ENCODE measurements around the gene BCOR. TPM values are rescaled to one million over a fixed set of nuclear protein-coding genes. Genes with fewer than 3 reads are reported as not detected.

BCOR gene
- total and polyA plus RNA-seq, 9 of the 15 experiments (the other 6 are each of a cell fraction or from before 2014, with no cell fraction given) = 27.5 to 113 (median 37.6) TPM

- no peak for TF ChIP-seq RBM39 (optimal IDR thresholded peaks at IDR 0.05; ENCODE audit: low read depth, low read length)
- TF ChIP-seq CHD7 (IDR thresholded peaks at IDR 0.05; ENCODE audit: low read depth, low read length) = no peak
- no peak for TF ChIP-seq ZNF23 (CRISPR knock-in tag; IDR thresholded peaks at IDR 0.05)
- TF ChIP-seq, protein P1, sequence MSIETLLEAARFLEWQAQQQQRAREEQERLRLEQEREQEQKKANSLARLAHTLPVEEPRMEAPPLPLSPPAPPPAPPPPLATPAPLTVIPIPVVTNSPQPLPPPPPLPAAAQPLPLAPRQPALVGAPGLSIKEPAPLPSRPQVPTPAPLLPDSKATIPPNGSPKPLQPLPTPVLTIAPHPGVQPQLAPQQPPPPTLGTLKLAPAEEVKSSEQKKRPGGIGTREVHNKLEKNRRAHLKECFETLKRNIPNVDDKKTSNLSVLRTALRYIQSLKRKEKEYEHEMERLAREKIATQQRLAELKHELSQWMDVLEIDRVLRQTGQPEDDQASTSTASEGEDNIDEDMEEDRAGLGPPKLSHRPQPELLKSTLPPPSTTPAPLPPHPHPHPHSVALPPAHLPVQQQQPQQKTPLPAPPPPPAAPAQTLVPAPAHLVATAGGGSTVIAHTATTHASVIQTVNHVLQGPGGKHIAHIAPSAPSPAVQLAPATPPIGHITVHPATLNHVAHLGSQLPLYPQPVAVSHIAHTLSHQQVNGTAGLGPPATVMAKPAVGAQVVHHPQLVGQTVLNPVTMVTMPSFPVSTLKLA (conservative IDR thresholded peaks at IDR 0.05) = no peak
- TF ChIP-seq TRIM25 (IDR thresholded peaks at IDR 0.05; ENCODE audit: borderline replicate concordance) = no peak
- TF ChIP-seq ZNF507 (tag; conservative IDR thresholded peaks at IDR 0.05) = no peak
Measured at GRCh38 chrX:40100537-40101429, 3.0 kb upstream of the BCOR start (continued).
